Measurements from ENCODE around the gene TRA2B.

- TF ChIP-seq CTCF (IDR thresholded peaks at IDR 0.05; ENCODE audit: low read length) (no peak), EZH2 (optimal IDR thresholded peaks at IDR 0.05; ENCODE audit: low read depth, low read length) (no peak)
These were observed 1.9 kb upstream of the TRA2B start for GRCh38 chr3:185939721-185940120.

Measured in MM.1S (cell line).